Measurements from ENCODE around the gene RPP25L. TPM values are rescaled to one million over a fixed set of nuclear protein-coding genes. Genes with fewer than 3 reads are reported as not detected.
"Not testable (repeated sequence)": the region's sequence is repeated elsewhere in the genome, so short reads cannot be mapped to it uniquely, and the experiment has no call there.

Gene RPP25L
- 6.1 TPM for total RNA-seq

DNA sequence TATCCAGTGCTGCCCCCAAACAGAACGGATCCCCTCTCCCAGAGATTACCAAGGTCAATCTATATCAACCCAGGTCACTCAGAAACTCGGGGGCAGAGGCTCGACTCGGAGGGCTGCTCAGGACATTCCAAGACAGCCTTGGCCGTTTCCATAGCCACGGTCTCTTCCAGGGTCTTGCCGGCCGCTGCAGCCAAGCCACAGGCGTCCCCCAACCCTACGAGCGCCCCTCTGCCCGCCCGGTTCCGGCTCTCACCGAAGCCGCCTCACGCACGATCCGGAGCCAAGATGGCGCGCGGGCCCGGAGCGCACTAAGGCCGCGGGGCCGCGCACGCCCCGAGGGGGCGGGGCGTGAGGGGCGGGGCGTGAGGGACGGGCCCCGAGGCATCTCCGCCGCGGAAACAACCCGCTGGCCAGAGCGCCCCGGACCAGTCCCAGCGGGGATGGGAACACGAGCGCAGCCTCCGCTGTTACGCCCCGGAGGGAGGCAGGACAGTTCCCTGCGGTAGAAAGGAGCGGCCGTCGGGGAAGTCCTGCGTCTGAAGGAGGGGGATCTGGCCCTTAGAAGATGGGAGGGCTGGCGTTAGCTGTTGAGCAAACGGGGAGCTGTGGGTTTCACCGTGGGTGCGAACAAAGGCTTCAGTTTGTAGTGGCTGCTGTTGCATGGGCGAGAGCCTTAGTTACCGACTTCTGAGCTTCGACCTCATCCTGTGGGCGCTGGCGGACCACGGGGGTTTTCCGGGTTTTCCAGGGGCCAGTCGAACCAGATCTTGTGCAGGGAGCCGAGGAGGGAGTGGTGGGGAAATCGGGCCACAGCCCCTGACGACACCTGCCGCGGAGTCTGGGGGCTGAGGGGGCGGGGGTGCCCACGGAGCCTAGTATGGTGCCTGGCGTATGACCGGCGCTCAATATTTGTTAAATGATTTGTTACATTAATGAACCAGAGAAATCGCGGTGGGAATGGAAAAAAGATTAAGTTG, at the start of gene RPP25L:
TSS of gene RPP25L (minus strand) at position 287 of the 977 bp plus-strand sequence. CDS start 801 bp downstream, outside the sequence.
- peak; percentile 88 to 96 for DNase-seq (ENCODE audit: low spot score in 2 of 2)
- FAIRE-seq = no peak

DNA sequence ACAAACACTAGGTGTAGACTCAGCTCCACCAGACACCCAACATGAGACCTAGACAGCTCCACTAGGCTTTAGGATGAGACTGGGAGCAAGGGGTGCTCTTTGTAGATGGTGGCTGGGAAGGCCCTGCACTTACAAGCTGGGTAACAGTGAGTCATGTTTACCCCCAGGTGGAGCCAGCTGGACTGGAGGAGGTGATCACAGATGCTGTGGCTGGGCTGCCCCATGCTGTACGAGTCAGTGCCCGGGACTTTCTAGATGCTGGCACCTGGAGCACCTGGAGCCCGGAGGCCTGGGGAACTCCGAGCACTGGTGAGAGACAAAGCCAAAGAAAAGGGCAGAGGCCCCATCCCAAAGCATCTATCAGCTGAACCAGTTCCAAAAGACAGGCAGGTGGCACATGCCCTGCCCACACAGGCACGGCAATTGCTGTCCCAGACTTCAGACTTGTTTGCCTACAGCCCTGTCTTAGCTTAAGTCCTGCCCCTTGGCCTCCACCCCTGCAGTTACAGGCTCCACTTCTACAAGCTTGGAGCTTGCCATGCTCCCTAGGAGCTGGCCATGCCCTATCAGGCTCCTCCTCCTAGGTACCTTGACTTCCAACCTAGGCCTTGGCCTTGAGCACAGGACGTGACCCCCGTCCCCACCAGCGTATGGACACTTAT, 47.8 kb upstream of the RPP25L start:
- FAIRE-seq (no peak), DNase-seq (ENCODE audit: low spot score in 2 of 2) (no peak)

GRCh38 chr9:34658461-34658860, 46.6 kb upstream of the RPP25L start:
- FAIRE-seq (no peak), DNase-seq (ENCODE audit: low spot score in 2 of 2) (no peak)

DNA sequence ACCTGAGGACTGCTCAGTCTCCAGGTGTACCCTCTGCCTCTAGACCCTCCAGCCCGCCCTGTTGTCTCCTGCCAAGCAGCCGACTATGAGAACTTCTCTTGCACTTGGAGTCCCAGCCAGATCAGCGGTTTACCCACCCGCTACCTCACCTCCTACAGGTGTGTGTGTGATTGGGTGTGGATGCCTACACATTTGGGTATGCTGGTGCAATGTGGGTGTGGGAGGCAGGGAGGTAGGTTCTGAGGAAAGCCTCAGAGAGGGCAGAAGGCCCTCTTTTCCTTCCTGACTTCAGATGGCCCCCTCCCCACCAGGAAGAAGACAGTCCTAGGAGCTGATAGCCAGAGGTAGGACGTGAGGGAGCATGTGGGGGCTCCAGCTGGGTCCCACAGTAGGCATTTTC, 45.1 kb upstream of the RPP25L start:
- DNase-seq (ENCODE audit: low spot score in 2 of 2) (no peak), FAIRE-seq (no peak)

DNA sequence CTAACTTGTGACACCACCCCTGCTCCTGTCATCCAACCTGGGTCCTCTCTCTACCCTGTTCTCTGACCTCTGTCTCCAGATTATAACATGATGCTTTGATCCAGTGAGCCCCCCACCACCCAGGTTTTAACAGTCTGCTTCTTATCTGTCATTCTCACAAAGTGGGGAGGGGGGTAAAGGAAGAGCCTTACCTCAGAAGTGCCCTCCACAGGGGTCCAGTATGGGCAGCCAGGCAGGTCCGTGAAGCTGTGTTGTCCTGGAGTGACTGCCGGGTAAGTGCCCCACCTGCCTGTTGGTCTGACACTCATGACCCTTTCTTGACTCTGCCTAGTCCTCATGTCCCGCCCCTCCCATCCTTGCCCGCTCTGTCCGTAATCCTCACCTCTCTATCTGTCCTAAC, 43.5 kb upstream of the RPP25L start:
- FAIRE-seq = no peak

GRCh38 chr9:34654323-34655051, 42.6 kb upstream of the RPP25L start:
- FAIRE-seq = no peak
- peak; percentile 75 to 78 for DNase-seq (ENCODE audit: low spot score in 2 of 2)

More for the DNA sequence above, 43.5 kb upstream of the RPP25L start:
- no peak for DNase-seq (ENCODE audit: low spot score in 2 of 2)

DNA sequence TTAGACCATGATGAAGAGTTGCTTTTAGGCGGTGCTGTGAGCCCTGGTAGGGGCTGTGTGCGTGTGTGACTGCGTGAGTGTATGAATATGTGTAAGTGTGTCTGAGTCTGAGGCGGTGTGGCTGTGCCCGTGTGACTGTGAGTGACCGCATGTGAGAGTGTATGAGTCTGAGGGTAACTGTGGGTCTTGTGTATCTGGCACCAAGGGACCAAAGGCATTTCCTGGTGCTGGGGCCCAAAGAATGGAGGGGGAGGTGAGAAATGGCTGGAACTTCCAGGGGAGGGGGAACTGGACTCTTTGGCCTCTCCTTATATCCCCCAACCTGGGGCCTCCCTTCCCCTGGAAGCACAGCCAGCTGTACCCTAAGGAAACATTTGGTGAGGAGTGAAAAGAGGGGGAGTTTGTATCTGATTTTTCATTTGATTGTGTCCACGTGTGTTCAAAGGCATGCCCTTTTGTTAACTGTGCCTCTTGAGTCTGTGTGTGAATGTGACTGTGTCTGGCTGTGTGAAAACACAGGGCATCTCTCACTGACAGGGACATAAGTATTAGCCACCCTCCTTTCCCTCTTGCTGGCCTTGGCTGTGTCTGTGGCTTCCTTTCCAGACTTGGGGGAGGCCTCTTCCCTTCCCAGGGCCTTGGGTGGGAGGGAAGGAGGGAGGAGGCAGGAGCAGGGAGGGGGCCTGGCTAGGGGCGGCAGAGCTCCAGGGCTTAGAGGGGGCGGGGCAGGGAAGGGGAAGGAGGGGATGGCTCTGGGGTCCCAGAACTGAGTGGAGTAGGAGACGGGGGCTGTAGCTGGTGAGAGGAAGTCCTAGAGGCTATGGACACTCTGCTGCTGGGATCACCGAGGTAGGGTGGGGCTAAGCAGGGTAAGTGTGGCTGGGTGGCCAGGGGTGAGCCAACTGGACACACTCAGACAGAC, 41.5 kb upstream of the RPP25L start:
- no peak for FAIRE-seq
- DNase-seq (ENCODE audit: low spot score in 2 of 2) = no peak

DNA sequence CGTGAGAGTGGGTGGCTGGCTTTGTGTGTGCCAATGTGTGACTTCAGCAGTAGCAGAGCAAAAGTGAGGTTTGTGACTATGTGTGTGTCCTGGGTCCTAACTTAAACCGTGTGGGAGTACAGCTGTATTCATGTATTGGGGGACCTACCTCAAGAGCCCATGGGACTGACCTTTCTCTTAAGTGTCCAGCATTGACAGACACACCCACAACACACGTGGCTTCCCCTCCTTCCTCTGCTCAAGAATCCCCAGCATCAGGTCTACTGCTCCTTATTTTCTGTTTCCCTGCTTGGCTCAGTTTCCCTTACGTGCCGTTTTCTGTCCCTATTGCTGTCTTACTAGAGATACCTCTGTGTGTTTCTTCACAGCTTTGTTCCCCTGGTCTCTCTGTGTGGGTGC, 40.7 kb upstream of the RPP25L start:
- FAIRE-seq = no peak
- DNase-seq (ENCODE audit: low spot score in 2 of 2) = no peak

GRCh38 chr9:34651876-34652601, 40.1 kb upstream of the RPP25L start, which contains the start of gene IL11RA:
TSS of gene IL11RA (plus strand) at chr9:34652185. CDS start at chr9:34655218, 3,033 bp downstream.
- no peak for FAIRE-seq

GRCh38 chr9:34651321-34651720, 39.4 kb upstream of the RPP25L start:
- FAIRE-seq (no peak), DNase-seq (ENCODE audit: low spot score in 2 of 2) (no peak)

More at GRCh38 chr9:34651876-34652601, 40.1 kb upstream of the RPP25L start, which contains the start of gene IL11RA:
- DNase-seq (ENCODE audit: low spot score in 2 of 2) = peak; percentile 86 to 89

- FAIRE-seq = no peak
- no peak for DNase-seq (ENCODE audit: low spot score in 2 of 2)
These were observed 38.9 kb upstream of the RPP25L start for GRCh38 chr9:34650816-34651215.

DNA sequence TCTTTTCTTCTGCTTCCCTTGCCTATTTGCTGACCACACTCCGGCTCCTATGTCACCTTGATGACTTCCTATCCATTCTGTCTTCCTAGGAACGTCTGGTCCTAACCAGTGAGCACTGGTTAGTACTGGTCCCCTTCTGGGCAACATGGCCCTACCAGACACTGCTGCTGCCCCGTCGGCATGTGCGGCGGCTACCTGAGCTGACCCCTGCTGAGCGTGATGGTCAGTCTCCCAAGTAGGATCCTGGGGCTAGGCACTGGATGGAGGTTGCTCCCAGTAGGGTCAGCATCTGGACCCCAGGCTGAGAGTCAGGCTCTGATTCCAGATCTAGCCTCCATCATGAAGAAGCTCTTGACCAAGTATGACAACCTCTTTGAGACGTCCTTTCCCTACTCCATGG, 36.8 kb upstream of the RPP25L start:
- DNase-seq (ENCODE audit: low spot score in 2 of 2) (no peak), FAIRE-seq (no peak)

DNA sequence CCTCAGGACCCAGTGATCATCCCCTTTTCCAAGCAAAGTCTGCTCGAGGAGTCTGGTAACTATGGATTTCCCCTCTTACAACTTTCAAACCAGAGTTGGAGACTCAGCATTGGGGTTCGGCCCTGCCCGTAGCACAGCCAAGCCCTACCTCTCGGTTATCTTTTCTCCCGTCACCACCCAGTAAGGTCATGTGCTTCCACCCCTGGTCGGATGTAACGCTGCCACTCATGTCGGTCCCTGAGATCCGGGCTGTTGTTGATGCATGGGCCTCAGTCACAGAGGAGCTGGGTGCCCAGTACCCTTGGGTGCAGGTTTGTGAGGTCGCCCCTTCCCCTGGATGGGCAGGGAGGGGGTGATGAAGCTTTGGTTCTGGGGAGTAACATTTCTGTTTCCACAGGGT, 35.8 kb upstream of the RPP25L start:
- no peak for DNase-seq (ENCODE audit: low spot score in 2 of 2)
- no peak for FAIRE-seq

DNA sequence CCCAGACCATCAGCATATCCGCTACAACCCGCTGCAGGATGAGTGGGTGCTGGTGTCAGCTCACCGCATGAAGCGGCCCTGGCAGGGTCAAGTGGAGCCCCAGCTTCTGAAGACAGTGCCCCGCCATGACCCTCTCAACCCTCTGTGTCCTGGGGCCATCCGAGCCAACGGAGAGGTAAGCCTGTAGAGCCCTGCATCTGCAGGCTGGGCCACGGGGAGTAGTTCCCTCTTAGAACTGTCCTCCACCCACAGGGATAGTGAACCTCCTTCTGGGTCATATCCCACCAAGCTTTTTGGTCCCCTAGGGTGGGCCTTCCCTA, 35.1 kb upstream of the RPP25L start:
- DNase-seq (ENCODE audit: low spot score in 2 of 2) = no peak
- FAIRE-seq = no peak

- DNase-seq (ENCODE audit: low spot score in 2 of 2) = peak; percentile 75 to 85
- no peak for FAIRE-seq
These were observed 34.5 kb upstream of the RPP25L start, which contains the start of gene GALT for GRCh38 chr9:34646211-34647083. TSS of gene GALT (plus strand) at chr9:34646675. CDS start at chr9:34646705, 30 bp downstream.

- no peak for DNase-seq (ENCODE audit: low spot score in 2 of 2)
These were observed 32.9 kb upstream of the RPP25L start for GRCh38 chr9:34644766-34645314.

GRCh38 chr9:34642679-34643078, 30.8 kb upstream of the RPP25L start:
- FAIRE-seq = no peak

More at GRCh38 chr9:34644766-34645314, 32.9 kb upstream of the RPP25L start:
- FAIRE-seq = no peak

GRCh38 chr9:34639322-34639721, 27.4 kb upstream of the RPP25L start:
- not testable (repeated sequence) for DNase-seq (ENCODE audit: low spot score in 2 of 2); FAIRE-seq

More at GRCh38 chr9:34642679-34643078, 30.8 kb upstream of the RPP25L start:
- no peak for DNase-seq (ENCODE audit: low spot score in 2 of 2)

All from frontal cortex (tissue), 4 donors.